Ishikawa (cell line): ENCODE results near the gene TFIP11.

Experiments
- CEBPB ChIP-seq: IDR thresholded peaks from 2 replicates; pipeline ENCODE4 v1.6.1; 2012
- CREB1 ChIP-seq: IDR thresholded peaks from 2 replicates; pipeline ENCODE4 v1.6.1; 2012; ENCODE audit warnings: low read depth
- EGR1 ChIP-seq: IDR thresholded peaks from 2 replicates; pipeline ENCODE4 v1.6.1; 2012
- EP300 ChIP-seq: IDR thresholded peaks from 2 replicates; pipeline ENCODE4 v1.6.1; 2012; ENCODE audit warnings: borderline replicate concordance
- FOXM1 ChIP-seq: IDR thresholded peaks from 2 replicates; pipeline ENCODE4 v1.6.1; 2012; ENCODE audit warnings: low read depth, borderline replicate concordance
- NFIC ChIP-seq: IDR thresholded peaks from 2 replicates; pipeline ENCODE4 v1.6.1; 2012
- RAD21 ChIP-seq: IDR thresholded peaks from 2 replicates; pipeline ENCODE4 v1.6.1; 2012; ENCODE audit warnings: low read depth
- TAF1 ChIP-seq: IDR thresholded peaks from 2 replicates; pipeline ENCODE4 v1.6.1; 2012; ENCODE audit warnings: low read depth, mild to moderate bottlenecking
- TCF12 ChIP-seq: IDR thresholded peaks from 2 replicates; pipeline ENCODE4 v1.6.1; 2012; ENCODE audit warnings: low read depth
- TEAD4 ChIP-seq: IDR thresholded peaks from 2 replicates; pipeline ENCODE4 v1.6.1; 2012
- YY1 ChIP-seq: IDR thresholded peaks from 2 replicates; pipeline ENCODE4 v1.6.1; 2012; ENCODE audit warnings: low read depth
- ZBTB7A ChIP-seq: IDR thresholded peaks from 2 replicates; pipeline ENCODE4 v1.6.1; 2012; ENCODE audit warnings: low read depth
- TF ChIP-seq, protein P1 (sequence below): IDR thresholded peaks from 2 replicates; pipeline ENCODE4 v1.6.1; 2012; ENCODE audit warnings: low read depth, mild to moderate bottlenecking
- TF ChIP-seq, protein P2 (sequence below): IDR thresholded peaks from 2 replicates; pipeline ENCODE4 v1.6.1; 2012
- TF ChIP-seq, protein P3 (sequence below): IDR thresholded peaks from 2 replicates; pipeline ENCODE4 v1.6.1; 2012

TFIP11 gene

DNA sequence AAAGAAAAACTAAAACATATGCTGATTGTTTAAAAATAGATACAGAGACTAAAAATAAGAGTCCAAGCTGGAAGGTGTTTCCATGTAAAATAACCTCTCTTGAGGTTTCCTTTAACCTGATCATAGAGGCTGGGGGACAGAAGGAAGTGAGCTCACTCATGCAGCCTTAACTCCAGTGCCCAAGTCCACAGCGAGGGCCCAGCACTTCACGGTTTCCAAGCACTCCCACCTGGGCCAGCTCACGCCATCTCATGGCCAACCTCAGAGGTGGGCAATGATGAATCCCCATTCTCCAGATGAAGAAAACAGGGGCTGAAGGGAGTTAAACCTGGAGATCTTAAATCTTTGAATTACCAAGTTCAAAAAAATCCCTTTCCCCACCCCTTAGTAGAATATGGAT is 14.9 kb upstream of the TFIP11 start:
- TF ChIP-seq CEBPB, result no peak
- TF ChIP-seq FOXM1, result no peak
- no peak for TF ChIP-seq NFIC
- TF ChIP-seq, protein P1, sequence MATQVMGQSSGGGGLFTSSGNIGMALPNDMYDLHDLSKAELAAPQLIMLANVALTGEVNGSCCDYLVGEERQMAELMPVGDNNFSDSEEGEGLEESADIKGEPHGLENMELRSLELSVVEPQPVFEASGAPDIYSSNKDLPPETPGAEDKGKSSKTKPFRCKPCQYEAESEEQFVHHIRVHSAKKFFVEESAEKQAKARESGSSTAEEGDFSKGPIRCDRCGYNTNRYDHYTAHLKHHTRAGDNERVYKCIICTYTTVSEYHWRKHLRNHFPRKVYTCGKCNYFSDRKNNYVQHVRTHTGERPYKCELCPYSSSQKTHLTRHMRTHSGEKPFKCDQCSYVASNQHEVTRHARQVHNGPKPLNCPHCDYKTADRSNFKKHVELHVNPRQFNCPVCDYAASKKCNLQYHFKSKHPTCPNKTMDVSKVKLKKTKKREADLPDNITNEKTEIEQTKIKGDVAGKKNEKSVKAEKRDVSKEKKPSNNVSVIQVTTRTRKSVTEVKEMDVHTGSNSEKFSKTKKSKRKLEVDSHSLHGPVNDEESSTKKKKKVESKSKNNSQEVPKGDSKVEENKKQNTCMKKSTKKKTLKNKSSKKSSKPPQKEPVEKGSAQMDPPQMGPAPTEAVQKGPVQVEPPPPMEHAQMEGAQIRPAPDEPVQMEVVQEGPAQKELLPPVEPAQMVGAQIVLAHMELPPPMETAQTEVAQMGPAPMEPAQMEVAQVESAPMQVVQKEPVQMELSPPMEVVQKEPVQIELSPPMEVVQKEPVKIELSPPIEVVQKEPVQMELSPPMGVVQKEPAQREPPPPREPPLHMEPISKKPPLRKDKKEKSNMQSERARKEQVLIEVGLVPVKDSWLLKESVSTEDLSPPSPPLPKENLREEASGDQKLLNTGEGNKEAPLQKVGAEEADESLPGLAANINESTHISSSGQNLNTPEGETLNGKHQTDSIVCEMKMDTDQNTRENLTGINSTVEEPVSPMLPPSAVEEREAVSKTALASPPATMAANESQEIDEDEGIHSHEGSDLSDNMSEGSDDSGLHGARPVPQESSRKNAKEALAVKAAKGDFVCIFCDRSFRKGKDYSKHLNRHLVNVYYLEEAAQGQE, result no peak
- no peak for TF ChIP-seq ZBTB7A
- TF ChIP-seq, protein P2, sequence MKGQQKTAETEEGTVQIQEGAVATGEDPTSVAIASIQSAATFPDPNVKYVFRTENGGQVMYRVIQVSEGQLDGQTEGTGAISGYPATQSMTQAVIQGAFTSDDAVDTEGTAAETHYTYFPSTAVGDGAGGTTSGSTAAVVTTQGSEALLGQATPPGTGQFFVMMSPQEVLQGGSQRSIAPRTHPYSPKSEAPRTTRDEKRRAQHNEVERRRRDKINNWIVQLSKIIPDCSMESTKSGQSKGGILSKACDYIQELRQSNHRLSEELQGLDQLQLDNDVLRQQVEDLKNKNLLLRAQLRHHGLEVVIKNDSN, result no peak
- TF ChIP-seq TAF1, result no peak
- TF ChIP-seq TEAD4, result no peak

DNA sequence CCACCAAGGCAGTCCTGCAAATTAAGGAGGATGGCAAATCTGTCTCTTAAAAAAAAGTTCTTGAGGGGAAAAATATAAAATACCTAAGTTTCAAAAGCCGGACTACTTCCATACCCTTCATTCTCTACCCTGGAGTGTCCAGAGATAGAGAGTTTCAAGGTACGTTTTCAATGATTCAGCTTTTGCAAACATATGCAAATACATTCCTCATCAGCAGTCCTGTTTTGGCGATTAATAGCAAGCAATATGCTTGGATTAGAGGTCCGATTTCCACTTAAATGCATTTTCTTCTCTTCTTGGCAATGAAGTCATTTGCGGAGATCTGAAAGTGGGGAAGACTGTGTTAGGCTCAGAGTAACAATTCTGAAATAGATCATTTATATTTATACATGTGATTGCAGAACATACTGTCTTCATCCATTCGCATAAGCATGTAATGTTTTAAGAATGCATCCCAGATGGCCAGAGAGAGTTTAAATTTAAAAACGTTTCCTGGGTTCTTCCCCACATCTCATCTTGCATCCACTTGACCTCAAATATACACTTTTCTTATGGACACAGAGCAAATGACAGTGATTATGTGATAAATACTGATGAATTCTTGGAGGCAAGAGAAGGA is 13.8 kb upstream of the TFIP11 start:
- TF ChIP-seq, protein P2, result no peak
- TF ChIP-seq, protein P1, result no peak
- no peak for TF ChIP-seq TCF12
- TF ChIP-seq CEBPB, result no peak
- no peak for TF ChIP-seq EP300
- TF ChIP-seq CREB1, result no peak

DNA sequence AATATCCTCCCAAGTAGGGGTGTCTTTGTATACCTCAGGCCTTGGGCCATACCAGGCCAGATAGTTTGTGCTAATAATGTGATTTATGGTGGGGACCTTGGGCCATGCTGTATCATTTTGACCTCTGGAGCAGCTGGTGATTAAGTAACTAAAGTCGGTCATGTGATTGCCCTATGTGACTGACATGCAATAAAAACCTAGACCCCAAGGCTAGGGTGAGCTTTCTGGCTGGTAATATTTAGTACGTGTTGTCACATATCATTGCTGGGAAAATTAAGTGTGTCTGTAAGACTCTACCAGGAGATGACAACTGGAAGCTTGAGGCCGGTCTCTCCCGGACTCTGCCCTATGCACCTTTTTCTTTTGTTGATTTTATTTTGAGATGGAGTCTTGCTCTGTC is 12.6 kb upstream of the TFIP11 start:
- TF ChIP-seq FOXM1 (no peak), NFIC (no peak), YY1 (no peak)
- TF ChIP-seq, protein P2, result no peak

DNA sequence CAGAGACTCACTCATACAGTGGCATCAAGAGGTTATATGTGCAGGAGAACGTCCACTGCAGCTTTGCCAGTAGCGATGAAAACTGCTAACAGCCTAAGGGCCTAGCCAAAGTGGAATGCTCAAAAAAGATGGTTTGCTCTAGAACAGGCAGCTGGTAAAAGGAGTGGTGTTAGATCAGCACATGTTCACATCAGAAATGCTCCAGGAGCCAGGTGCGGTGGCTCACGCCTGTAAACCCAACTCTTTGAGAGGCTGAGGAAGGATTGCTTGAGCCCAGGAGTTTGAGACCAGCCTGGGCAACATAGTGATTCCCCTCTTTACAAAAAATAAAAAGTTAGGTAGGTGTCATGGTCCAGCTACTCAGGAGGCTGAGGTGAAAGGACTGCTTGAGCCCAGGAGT is 10.3 kb upstream of the TFIP11 start:
- TF ChIP-seq CEBPB (no peak), RAD21 (no peak), EGR1 (no peak), TCF12 (no peak), TAF1 (no peak), NFIC (no peak), TEAD4 (no peak), ZBTB7A (no peak), YY1 (no peak), EP300 (no peak), CREB1 (no peak)
- TF ChIP-seq, protein P3, sequence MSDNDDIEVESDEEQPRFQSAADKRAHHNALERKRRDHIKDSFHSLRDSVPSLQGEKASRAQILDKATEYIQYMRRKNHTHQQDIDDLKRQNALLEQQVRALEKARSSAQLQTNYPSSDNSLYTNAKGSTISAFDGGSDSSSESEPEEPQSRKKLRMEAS, result no peak
- TF ChIP-seq, protein P2, result no peak
- TF ChIP-seq, protein P1, result no peak

DNA sequence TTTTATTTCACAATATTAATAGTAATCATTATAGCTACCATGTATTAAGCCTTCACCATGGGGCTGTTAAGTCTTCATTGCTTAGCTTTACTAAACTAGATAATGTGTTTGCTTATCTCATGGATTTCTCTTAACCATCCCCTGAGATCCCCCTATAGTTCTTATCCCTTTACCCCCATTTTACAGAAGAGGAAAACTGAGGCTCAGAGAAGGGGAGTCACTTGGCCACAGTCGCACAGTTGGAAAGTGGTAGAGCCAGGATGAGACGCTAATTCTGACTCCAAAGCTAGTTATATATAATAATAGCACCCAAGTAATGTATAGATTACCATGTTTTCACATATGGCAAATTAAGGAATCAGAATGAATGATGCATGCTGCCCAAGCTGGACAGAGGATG is 9.7 kb upstream of the TFIP11 start:
- TF ChIP-seq EP300, result no peak
- TF ChIP-seq, protein P3, result no peak
- TF ChIP-seq TCF12, result no peak
- TF ChIP-seq, protein P2, result no peak
- TF ChIP-seq CREB1, result no peak
